Prostate gland (tissue), 2 donors: ENCODE results near the gene FANK1.

Experiments
- POLR2A ChIP-seq: fragments of 450-650 bp; IDR thresholded peaks from one replicate; pipeline ENCODE4 v1.6.1; 2016; ENCODE audit warnings: antibody characterized with exemption, mild to moderate bottlenecking
- TF ChIP-seq, protein P1 (sequence below), 4 experiments: fragments of 200-600 bp in 2 of 4; fragments of 450-650 bp in 2 of 4; sonication (generic) in 2 of 4; IDR thresholded peaks; 1 replicate in 3 of 4; 2 replicates in 1 of 4; pipeline ENCODE4 v1.5.1; 2016 to 2019; ENCODE audit warnings: antibody characterized with exemption in 4 of 4, mild to moderate bottlenecking in 2 of 4, moderate library complexity in 2 of 4

DNA sequence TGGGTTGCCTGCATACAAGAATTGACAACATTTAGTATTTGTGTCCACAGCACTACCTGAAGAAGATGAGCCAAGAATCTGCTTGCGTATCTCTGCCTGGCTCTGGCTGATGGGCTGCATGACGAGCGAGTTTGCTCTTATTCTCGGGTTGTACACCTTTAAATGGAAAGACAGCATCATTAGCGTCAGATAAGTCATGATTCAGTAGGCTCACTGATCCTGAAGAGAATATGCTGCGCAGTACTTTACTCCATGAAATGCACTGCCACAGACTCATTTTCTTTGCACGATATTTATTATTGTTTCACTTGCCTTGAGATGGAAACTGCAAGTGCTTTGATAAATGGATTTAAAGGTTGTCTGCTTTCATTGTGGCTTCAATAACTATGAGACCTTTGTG lies 43.9 kb upstream of the FANK1 start:
- TF ChIP-seq, protein P1, sequence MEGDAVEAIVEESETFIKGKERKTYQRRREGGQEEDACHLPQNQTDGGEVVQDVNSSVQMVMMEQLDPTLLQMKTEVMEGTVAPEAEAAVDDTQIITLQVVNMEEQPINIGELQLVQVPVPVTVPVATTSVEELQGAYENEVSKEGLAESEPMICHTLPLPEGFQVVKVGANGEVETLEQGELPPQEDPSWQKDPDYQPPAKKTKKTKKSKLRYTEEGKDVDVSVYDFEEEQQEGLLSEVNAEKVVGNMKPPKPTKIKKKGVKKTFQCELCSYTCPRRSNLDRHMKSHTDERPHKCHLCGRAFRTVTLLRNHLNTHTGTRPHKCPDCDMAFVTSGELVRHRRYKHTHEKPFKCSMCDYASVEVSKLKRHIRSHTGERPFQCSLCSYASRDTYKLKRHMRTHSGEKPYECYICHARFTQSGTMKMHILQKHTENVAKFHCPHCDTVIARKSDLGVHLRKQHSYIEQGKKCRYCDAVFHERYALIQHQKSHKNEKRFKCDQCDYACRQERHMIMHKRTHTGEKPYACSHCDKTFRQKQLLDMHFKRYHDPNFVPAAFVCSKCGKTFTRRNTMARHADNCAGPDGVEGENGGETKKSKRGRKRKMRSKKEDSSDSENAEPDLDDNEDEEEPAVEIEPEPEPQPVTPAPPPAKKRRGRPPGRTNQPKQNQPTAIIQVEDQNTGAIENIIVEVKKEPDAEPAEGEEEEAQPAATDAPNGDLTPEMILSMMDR (IDR thresholded peaks at IDR 0.05): no peak
- TF ChIP-seq POLR2A: no peak
